K562 (cell line): ENCODE results near the gene C2orf76. TPM values are rescaled to one million over a fixed set of nuclear protein-coding genes. Genes with fewer than 3 reads are reported as not detected.

ENCODE experiments used
- MAZ ChIP-seq, 2 experiments: fragments of 450-650 bp in 1 of 2; sonication (generic) in 1 of 2; formaldehyde crosslinking; IDR thresholded peaks in 1 of 2; conservative IDR thresholded peaks in 1 of 2; 2 replicates each; pipeline versions ENCODE4 v1.4.0 to v1.5.0; 2020; ENCODE audit warnings: mild to moderate bottlenecking in 1 of 2, missing genetic modification reagents in 1 of 2
- STAG1 ChIP-seq: sonication (generic); formaldehyde crosslinking; IDR thresholded peaks from 2 replicates; pipeline ENCODE4 v1.5.0; 2020; ENCODE audit warnings: missing genetic modification reagents, borderline replicate concordance
- polyA plus RNA-seq, 8 experiments: library from polyadenylated mRNA; depleted of rRNA in 4 of 8; stranded (reverse) in 5 of 8; unstranded in 3 of 8; fragments of >200 nt; fragmentation: Nextera tagmentation in 2 of 8; fragmentation: Illumina TruSeq in 1 of 8; extraction: Ambion mirVana in 2 of 8; extraction: Trizol in 1 of 8; gene quantifications; 2 replicates each; pipeline versions ENCODE4 v1.2.1 to v1.2.3, GENCODE V29; 2011 to 2014; ENCODE audit warnings: inconsistent platforms in 1 of 8, missing spikeins in 1 of 8
- total RNA-seq, 7 experiments: library from RNA; depleted of rRNA in 6 of 7; stranded (reverse); fragments of >200 nt in 6 of 7; fragmentation: Illumina TruSeq in 2 of 7; extraction: Trizol in 2 of 7; gene quantifications; 2 replicates each; pipeline versions ENCODE4 v1.2.1 to v1.2.3, GENCODE V29; 2011 to 2021; ENCODE audit warnings: low replicate concordance in 1 of 7
- TF ChIP-seq, protein P1 (sequence below): fragments of 450-650 bp; formaldehyde crosslinking; IDR thresholded peaks from 2 replicates; pipeline ENCODE4 v1.4.0; 2020; ENCODE audit warnings: mild to moderate bottlenecking, moderate library complexity
- TF ChIP-seq, protein P2 (sequence below): fragments of 250-450 bp; sonication (Bioruptor Pico); IDR thresholded peaks from 2 replicates; pipeline ENCODE4 v1.4.0; 2020; ENCODE audit warnings: mild to moderate bottlenecking
- TF ChIP-seq, protein P3 (sequence below), 2 experiments: IDR thresholded peaks in 1 of 2; conservative IDR thresholded peaks in 1 of 2; 2 replicates each; pipeline ENCODE4 v1.6.1; 2016; ENCODE audit warnings: low read depth in 2 of 2, mild to moderate bottlenecking in 1 of 2, missing compliant biosample characterization in 1 of 2, missing genetic modification characterization in 1 of 2, moderate library complexity in 1 of 2
- TF ChIP-seq, protein P4 (sequence below), 3 experiments: IDR thresholded peaks in 2 of 3; conservative IDR thresholded peaks in 1 of 3; 2 replicates each; pipeline ENCODE4 v1.5.1; 2011 to 2012; ENCODE audit warnings: low read length in 3 of 3, mild to moderate bottlenecking in 3 of 3, control low read depth in 2 of 3, improper control_type of control experiment in 1 of 3, inconsistent platforms in 1 of 3, low read depth in 1 of 3, mixed read lengths in 1 of 3, moderate library complexity in 1 of 3; ENCODE audit not compliant: insufficient read depth in 2 of 3

Gene C2orf76
- total and polyA plus RNA-seq, 9 of the 15 experiments (the other 6 are each of a cell fraction or from before 2014, with no cell fraction given), result 4.8 to 26.2 (median 14.5) TPM

DNA sequence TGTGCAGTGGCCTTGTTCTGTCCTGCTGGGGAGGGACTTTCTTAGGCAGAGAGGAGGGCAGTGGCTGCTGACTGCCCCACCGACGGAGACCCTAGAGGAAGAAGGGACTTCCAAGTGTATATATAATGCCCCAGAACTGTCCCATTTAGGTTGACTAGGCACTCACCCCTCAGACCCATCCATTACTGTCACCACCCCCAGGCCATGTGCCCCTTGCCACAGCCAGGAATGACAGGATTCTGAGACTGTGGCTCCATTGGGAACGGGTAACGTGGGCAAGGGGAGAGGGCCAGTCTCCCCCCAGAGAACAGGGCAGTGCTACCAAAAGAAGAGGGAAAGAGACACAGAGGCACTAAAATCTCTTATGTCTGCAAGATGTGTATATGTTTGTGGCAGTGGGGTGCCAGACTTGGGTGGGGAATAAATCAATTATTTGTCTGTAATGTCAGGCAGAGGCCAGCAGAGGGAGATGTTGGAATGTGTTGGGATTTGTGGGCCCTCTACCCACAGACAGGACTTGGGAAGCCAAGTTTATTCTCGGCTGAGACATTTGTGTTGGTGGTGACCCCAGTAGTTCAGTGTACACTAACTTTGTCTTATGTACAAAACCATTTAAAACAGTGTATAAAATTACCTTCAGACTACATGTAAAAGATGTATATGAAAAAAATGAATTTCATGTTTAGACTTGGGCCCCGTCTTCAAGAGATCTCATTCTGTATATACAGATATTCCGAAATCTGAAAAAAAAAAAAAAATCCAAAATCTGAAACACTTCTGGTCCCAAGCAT, 41.0 kb upstream of the C2orf76 start (continued):
- TF ChIP-seq, protein P1, sequence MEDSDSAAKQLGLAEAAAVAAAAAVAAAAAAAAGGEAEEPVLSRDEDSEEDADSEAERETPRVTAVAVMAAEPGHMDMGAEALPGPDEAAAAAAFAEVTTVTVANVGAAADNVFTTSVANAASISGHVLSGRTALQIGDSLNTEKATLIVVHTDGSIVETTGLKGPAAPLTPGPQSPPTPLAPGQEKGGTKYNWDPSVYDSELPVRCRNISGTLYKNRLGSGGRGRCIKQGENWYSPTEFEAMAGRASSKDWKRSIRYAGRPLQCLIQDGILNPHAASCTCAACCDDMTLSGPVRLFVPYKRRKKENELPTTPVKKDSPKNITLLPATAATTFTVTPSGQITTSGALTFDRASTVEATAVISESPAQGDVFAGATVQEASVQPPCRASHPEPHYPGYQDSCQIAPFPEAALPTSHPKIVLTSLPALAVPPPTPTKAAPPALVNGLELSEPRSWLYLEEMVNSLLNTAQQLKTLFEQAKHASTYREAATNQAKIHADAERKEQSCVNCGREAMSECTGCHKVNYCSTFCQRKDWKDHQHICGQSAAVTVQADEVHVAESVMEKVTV (CRISPR knock-in tag), result peak; percentile 92
- TF ChIP-seq, protein P2, sequence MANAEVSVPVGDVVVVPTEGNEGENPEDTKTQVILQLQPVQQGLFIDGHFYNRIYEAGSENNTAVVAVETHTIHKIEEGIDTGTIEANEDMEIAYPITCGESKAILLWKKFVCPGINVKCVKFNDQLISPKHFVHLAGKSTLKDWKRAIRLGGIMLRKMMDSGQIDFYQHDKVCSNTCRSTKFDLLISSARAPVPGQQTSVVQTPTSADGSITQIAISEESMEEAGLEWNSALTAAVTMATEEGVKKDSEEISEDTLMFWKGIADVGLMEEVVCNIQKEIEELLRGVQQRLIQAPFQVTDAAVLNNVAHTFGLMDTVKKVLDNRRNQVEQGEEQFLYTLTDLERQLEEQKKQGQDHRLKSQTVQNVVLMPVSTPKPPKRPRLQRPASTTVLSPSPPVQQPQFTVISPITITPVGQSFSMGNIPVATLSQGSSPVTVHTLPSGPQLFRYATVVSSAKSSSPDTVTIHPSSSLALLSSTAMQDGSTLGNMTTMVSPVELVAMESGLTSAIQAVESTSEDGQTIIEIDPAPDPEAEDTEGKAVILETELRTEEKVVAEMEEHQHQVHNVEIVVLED (CRISPR knock-in tag), result no peak
- TF ChIP-seq MAZ (CRISPR knock-in tag; conservative IDR thresholded peaks at IDR 0.05 in 1 of 2, IDR thresholded peaks at IDR 0.05 in 1 of 2) (0 out of 4 replicates have a peak, but pooled peaks of 1 of the 2 experiments have one; percentile 41), STAG1 (CRISPR knock-in tag) (peak; percentile 58; the same call in 1 of the 2 replicates)
- TF ChIP-seq, protein P3, sequence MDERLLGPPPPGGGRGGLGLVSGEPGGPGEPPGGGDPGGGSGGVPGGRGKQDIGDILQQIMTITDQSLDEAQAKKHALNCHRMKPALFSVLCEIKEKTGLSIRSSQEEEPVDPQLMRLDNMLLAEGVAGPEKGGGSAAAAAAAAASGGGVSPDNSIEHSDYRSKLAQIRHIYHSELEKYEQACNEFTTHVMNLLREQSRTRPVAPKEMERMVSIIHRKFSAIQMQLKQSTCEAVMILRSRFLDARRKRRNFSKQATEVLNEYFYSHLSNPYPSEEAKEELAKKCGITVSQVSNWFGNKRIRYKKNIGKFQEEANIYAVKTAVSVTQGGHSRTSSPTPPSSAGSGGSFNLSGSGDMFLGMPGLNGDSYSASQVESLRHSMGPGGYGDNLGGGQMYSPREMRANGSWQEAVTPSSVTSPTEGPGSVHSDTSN (CRISPR knock-in tag; IDR thresholded peaks at IDR 0.05; ENCODE audit: low read depth), result no peak
- TF ChIP-seq, protein P3 (tag; conservative IDR thresholded peaks at IDR 0.05; ENCODE audit: low read depth), result peak; percentile 59
- TF ChIP-seq, protein P4, sequence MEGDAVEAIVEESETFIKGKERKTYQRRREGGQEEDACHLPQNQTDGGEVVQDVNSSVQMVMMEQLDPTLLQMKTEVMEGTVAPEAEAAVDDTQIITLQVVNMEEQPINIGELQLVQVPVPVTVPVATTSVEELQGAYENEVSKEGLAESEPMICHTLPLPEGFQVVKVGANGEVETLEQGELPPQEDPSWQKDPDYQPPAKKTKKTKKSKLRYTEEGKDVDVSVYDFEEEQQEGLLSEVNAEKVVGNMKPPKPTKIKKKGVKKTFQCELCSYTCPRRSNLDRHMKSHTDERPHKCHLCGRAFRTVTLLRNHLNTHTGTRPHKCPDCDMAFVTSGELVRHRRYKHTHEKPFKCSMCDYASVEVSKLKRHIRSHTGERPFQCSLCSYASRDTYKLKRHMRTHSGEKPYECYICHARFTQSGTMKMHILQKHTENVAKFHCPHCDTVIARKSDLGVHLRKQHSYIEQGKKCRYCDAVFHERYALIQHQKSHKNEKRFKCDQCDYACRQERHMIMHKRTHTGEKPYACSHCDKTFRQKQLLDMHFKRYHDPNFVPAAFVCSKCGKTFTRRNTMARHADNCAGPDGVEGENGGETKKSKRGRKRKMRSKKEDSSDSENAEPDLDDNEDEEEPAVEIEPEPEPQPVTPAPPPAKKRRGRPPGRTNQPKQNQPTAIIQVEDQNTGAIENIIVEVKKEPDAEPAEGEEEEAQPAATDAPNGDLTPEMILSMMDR (IDR thresholded peaks at IDR 0.05 in 2 of 3, conservative IDR thresholded peaks at IDR 0.05 in 1 of 3; ENCODE audit: insufficient read depth in 2 of 3, low read depth in 1 of 3, low read length in 3 of 3), result peak; percentile 78 to 93 (median 79)
